Naive thymus-derived CD4-positive, alpha-beta T cell (primary cell): Measurements from ENCODE around the gene GATM. TPM values are rescaled to one million over a fixed set of nuclear protein-coding genes. Genes with fewer than 3 reads are reported as not detected.

Experiments used
- ATAC-seq: fragments of 150-1000 bp; cut with Tn5 transposase; 2 replicates; pipeline ENCODE4 v1.10.0; 2021; ENCODE audit warnings: mild to moderate bottlenecking, moderate library complexity
- CTCF ChIA-PET: fragments of 350-600 bp; sonication (Branson Sonifier 250); formaldehyde crosslinking; loops from one replicate; lab custom pipeline; 2021; ENCODE audit warnings: antibody characterized with exemption; lab: Charles Lee
- POLR2A ChIA-PET: fragments of 350-600 bp; sonication (Branson Sonifier 250); formaldehyde crosslinking; loops from one replicate; lab custom pipeline; 2021; ENCODE audit warnings: antibody characterized with exemption, inconsistent platforms; lab: Charles Lee
- DNase-seq, 9 donors: peaks; one replicate each; pipeline versions ENCODE4 v3.0.0 to v3.0.0-alpha.2; 2020 to 2022; ENCODE audit warnings: mixed read lengths in 1 of 9
- H3K27ac ChIP-seq: one replicate; pipeline ENCODE4 v1.7.0; 2013; ENCODE audit warnings: mild to moderate bottlenecking, low read depth, low read length, moderate library complexity
- H3K27me3 ChIP-seq, 2 donors: one replicate each; pipeline ENCODE4 v1.7.0; 2013; ENCODE audit warnings: low read length in 2 of 2, mild to moderate bottlenecking in 2 of 2, moderate library complexity in 2 of 2; ENCODE audit not compliant: control insufficient read depth in 2 of 2, insufficient read depth in 2 of 2
- H3K36me3 ChIP-seq, 3 experiments: 1 replicate in 2 of 3; 2 replicates in 1 of 3; pipeline ENCODE4 v1.7.0; 2013; ENCODE audit warnings: low read length in 3 of 3, mild to moderate bottlenecking in 3 of 3, moderate library complexity in 1 of 3; ENCODE audit not compliant: insufficient read depth in 3 of 3, control insufficient read depth in 2 of 3
- H3K4me1 ChIP-seq, 2 donors: one replicate each; pipeline ENCODE4 v1.7.0; 2013; ENCODE audit warnings: low read length in 2 of 2, mild to moderate bottlenecking in 2 of 2, moderate library complexity in 1 of 2; ENCODE audit not compliant: control insufficient read depth in 2 of 2, insufficient read depth in 2 of 2
- H3K4me3 ChIP-seq: 2 replicates; pipeline ENCODE4 v1.7.0; 2013; ENCODE audit warnings: mild to moderate bottlenecking, low read length
- H3K9me3 ChIP-seq, 3 experiments: 1 replicate in 2 of 3; 2 replicates in 1 of 3; pipeline ENCODE4 v1.7.0; 2013; ENCODE audit warnings: low read length in 3 of 3; ENCODE audit not compliant: control insufficient read depth in 2 of 3
- H3K27ac Mint-ChIP-seq, 9 donors: one replicate each; pipeline ENCODE4 v1.8.0; 2020 to 2022; ENCODE audit warnings: mixed read lengths in 9 of 9, mild to moderate bottlenecking in 8 of 9, moderate library complexity in 5 of 9, inconsistent platforms in 2 of 9
- H3K27me3 Mint-ChIP-seq, 5 donors: one replicate each; pipeline ENCODE4 v1.8.0; 2021 to 2022; ENCODE audit warnings: mixed read lengths in 5 of 5, mild to moderate bottlenecking in 1 of 5
- H3K36me3 Mint-ChIP-seq, 5 donors: one replicate each; pipeline ENCODE4 v1.8.0; 2020 to 2022; ENCODE audit warnings: mixed read lengths in 5 of 5, mild to moderate bottlenecking in 3 of 5, inconsistent platforms in 1 of 5
- H3K4me1 Mint-ChIP-seq, 7 donors: one replicate each; pipeline ENCODE4 v1.8.0; 2020 to 2022; ENCODE audit warnings: mixed read lengths in 7 of 7, mild to moderate bottlenecking in 3 of 7, inconsistent platforms in 1 of 7
- H3K4me3 Mint-ChIP-seq, 10 donors: one replicate each; pipeline ENCODE4 v1.8.0; 2020 to 2022; ENCODE audit warnings: mild to moderate bottlenecking in 10 of 10, mixed read lengths in 10 of 10, moderate library complexity in 6 of 10, inconsistent platforms in 2 of 10
- H3K9me3 Mint-ChIP-seq, 11 donors: one replicate each; pipeline ENCODE4 v1.8.0; 2020 to 2022; ENCODE audit warnings: mixed read lengths in 11 of 11, mild to moderate bottlenecking in 4 of 11, inconsistent platforms in 1 of 11, moderate library complexity in 1 of 11
- intact Hi-C, 2 donors: fragments of 100-400 bp; cut with micrococcal nuclease; formaldehyde crosslinking; loops; one replicate each; pipeline ENCODE4 v1.15.1; 2023
- polyA plus RNA-seq, 2 donors: library from polyadenylated mRNA; unstranded; fragments of 300-500 nt; fragmentation: Illumina TruSeq; gene quantifications; one replicate each; pipeline ENCODE4 v1.2.3, GENCODE V29; 2021
- total RNA-seq, 6 experiments: library from RNA in 5 of 6; stranded (reverse) in 5 of 6; gene quantifications; 1 replicate in 5 of 6; 2 replicates in 1 of 6; pipeline ENCODE4 v1.2.3 and lab custom pipeline; 2021 to 2026

The GATM gene
- total and polyA plus RNA-seq, 7 experiments from 2014 or later = 0.14 to 2.4 (median 1.1) TPM; not detected in 1

- POLR2A ChIA-PET = interaction anchor here (0.7 to 3.0 kb wide), 17 partner anchors 11 to 1577 kb away, joined by 3 to 53 read pairs (median 5); partner anchors contain the start of genes BLOC1S6 and MFAP1
- Histone ChIP-seq H3K9me3 (no peaks in the 10 kb centered on the region), H3K4me1 (peaks cover 8 to 22% of the 10 kb centered on the region in 2 donors), H3K27ac (peak overlapping the region; percentile 83), H3K36me3 (peaks cover 0 to 10% (median 8%) of the 10 kb centered on the region in 3 experiments), H3K4me3 (peak overlapping the region; percentile 86), H3K27me3 (no peaks in the 10 kb centered on the region)
- Mint-ChIP-seq H3K36me3 (peaks cover 0 to 12% (median 2%) of the 10 kb centered on the region in 5 donors), H3K4me1 (peaks cover 12 to 37% (median 36%) of the 10 kb centered on the region in 7 donors), H3K4me3 (peak overlapping the region; percentile 88 to 99 (median 96)), H3K9me3 (no peaks in the 10 kb centered on the region), H3K27me3 (peaks cover 0 to 20% (median 0%) of the 10 kb centered on the region in 5 donors), H3K27ac (peak overlapping the region; percentile 91 to 98 (median 95))
- no peak for ATAC-seq
- CTCF ChIA-PET = interaction anchor here (0.9 to 3.7 kb wide), 11 partner anchors 123 to 277 kb away, joined by 3 to 36 read pairs (median 3); partner anchors contain the start of gene BLOC1S6
- DNase-seq = no peak
- intact Hi-C loops = loop anchor here (1.0 to 5.0 kb wide), 18 partner anchors 13 to 1577 kb away; partner anchors contain the start of genes BLOC1S6 (in 2 of the 2), GATM (in 2 of the 2), MFAP1 (in 1 of the 2) and SLC30A4 (in 1 of the 2)
Measured at GRCh38 chr15:45401665-45402161, 23.4 kb upstream of the GATM start.

- Histone ChIP-seq H3K27me3 (no peaks in the 10 kb centered on the region), H3K9me3 (no peaks in the 10 kb centered on the region), H3K4me1 (peaks cover 8 to 19% of the 10 kb centered on the region in 2 donors), H3K36me3 (peaks cover 0 to 7% (median 0%) of the 10 kb centered on the region in 3 experiments), H3K27ac (no peak overlapping the region), H3K4me3 (no peak overlapping the region)
- H3K36me3 Mint-ChIP-seq = peaks cover 0 to 6% (median 0%) of the 10 kb centered on the region in 5 donors
- ATAC-seq (no peak), DNase-seq (peak in 7 of 9 donors; percentile 18 to 50 (median 34))
- CTCF ChIA-PET = interaction anchor here (0.7 to 3.7 kb wide), 12 partner anchors 10 to 1447 kb away, joined by 3 to 36 read pairs (median 5); no protein-coding TSS in a partner anchor
- H3K27me3 Mint-ChIP-seq = peaks cover 10 to 39% (median 15%) of the 10 kb centered on the region in 5 donors
- POLR2A ChIA-PET = interaction anchor here (0.8 to 2.0 kb wide), 2 partner anchors 199 to 237 kb away, joined by 3 to 10 read pairs; no protein-coding TSS in a partner anchor
- peaks cover 11 to 21% (median 16%) of the 10 kb centered on the region in 7 donors for H3K4me1 Mint-ChIP-seq
- intact Hi-C loops = loop anchor here (1.0 to 5.0 kb wide), 5 partner anchors 92 to 273 kb away; no protein-coding TSS in a partner anchor
- no peaks in the 10 kb centered on the region for H3K9me3 Mint-ChIP-seq
- H3K27ac Mint-ChIP-seq = peak overlapping the region in 2 of 9 donors; percentile 29 to 40
- peak overlapping the region in 2 of 10 donors; percentile 13 to 37 for H3K4me3 Mint-ChIP-seq
Measured at GRCh38 chr15:45399381-45400212, 21.3 kb upstream of the GATM start.

GRCh38 chr15:45397116-45397665, 18.8 kb upstream of the GATM start:
- Mint-ChIP-seq H3K27ac (no peak overlapping the region), H3K4me3 (no peak overlapping the region), H3K36me3 (peaks cover 0 to 6% (median 0%) of the 10 kb centered on the region in 5 donors), H3K4me1 (peaks cover 8 to 18% (median 10%) of the 10 kb centered on the region in 7 donors), H3K9me3 (no peaks in the 10 kb centered on the region), H3K27me3 (peaks cover 19 to 54% (median 27%) of the 10 kb centered on the region in 5 donors)
- no peaks in the 10 kb centered on the region for H3K36me3 ChIP-seq
- no peaks in the 10 kb centered on the region for H3K9me3 ChIP-seq
- ChIA-PET POLR2A (interaction anchor here (1.3 kb wide), 1 partner anchor 117 kb away, joined by 3 read pairs; no protein-coding TSS in a partner anchor), CTCF (interaction anchor here (1.0 to 1.4 kb wide), 5 partner anchors 10 to 234 kb away, joined by 3 to 4 read pairs (median 3); no protein-coding TSS in a partner anchor)
- intact Hi-C loops = no loop called here
- H3K27me3 ChIP-seq = no peaks in the 10 kb centered on the region
- no peak for DNase-seq
- no peak overlapping the region for H3K4me3 ChIP-seq
- no peak for ATAC-seq
- peaks cover 0 to 6% of the 10 kb centered on the region in 2 donors for H3K4me1 ChIP-seq
- H3K27ac ChIP-seq = no peak overlapping the region

- no peaks in the 10 kb centered on the region for H3K9me3 Mint-ChIP-seq
Measured at GRCh38 chr15:45395943-45396342, 17.6 kb upstream of the GATM start.

GRCh38 chr15:45394681-45395080, 16.3 kb upstream of the GATM start:
- H3K9me3 ChIP-seq = no peaks in the 10 kb centered on the region
- Mint-ChIP-seq H3K36me3 (peaks cover 0 to 6% (median 0%) of the 10 kb centered on the region in 5 donors), H3K9me3 (no peaks in the 10 kb centered on the region), H3K27me3 (peaks cover 20 to 74% (median 36%) of the 10 kb centered on the region in 5 donors), H3K4me1 (peaks cover 0 to 8% (median 0%) of the 10 kb centered on the region in 7 donors), H3K4me3 (no peak overlapping the region), H3K27ac (no peak overlapping the region)
- no peaks in the 10 kb centered on the region for H3K27me3 ChIP-seq
- POLR2A ChIA-PET = no interaction called here
- H3K4me1 ChIP-seq = no peaks in the 10 kb centered on the region
- intact Hi-C loops = no loop called here
- no peak overlapping the region for H3K4me3 ChIP-seq
- DNase-seq = no peak
- CTCF ChIA-PET = no interaction called here
- ATAC-seq = no peak
- H3K27ac ChIP-seq = no peak overlapping the region
- no peaks in the 10 kb centered on the region for H3K36me3 ChIP-seq

More at GRCh38 chr15:45395943-45396342, 17.6 kb upstream of the GATM start:
- intact Hi-C loops = no loop called here
- H3K36me3 ChIP-seq = no peaks in the 10 kb centered on the region
- H3K9me3 ChIP-seq = no peaks in the 10 kb centered on the region
- H3K36me3 Mint-ChIP-seq = peaks cover 0 to 6% (median 0%) of the 10 kb centered on the region in 5 donors
- no peak for ATAC-seq
- DNase-seq = no peak
- H3K4me1 ChIP-seq = peaks cover 0 to under 1% of the 10 kb centered on the region in 2 donors
- H3K27ac Mint-ChIP-seq = no peak overlapping the region
- ChIA-PET POLR2A (no interaction called here), CTCF (interaction anchor here (1.3 kb wide), 1 partner anchor 228 kb away, joined by 4 read pairs; no protein-coding TSS in a partner anchor)
- H3K27ac ChIP-seq = no peak overlapping the region
- H3K27me3 Mint-ChIP-seq = peaks cover 19 to 65% (median 31%) of the 10 kb centered on the region in 5 donors
- H3K4me3 ChIP-seq = no peak overlapping the region
- peaks cover 0 to 12% (median under 1%) of the 10 kb centered on the region in 7 donors for H3K4me1 Mint-ChIP-seq
- H3K27me3 ChIP-seq = no peaks in the 10 kb centered on the region
- no peak overlapping the region for H3K4me3 Mint-ChIP-seq

GRCh38 chr15:45393851-45394250, 15.5 kb upstream of the GATM start:
- Histone ChIP-seq H3K36me3 (no peaks in the 10 kb centered on the region), H3K4me1 (no peaks in the 10 kb centered on the region), H3K27me3 (no peaks in the 10 kb centered on the region), H3K27ac (no peak overlapping the region), H3K4me3 (no peak overlapping the region), H3K9me3 (no peaks in the 10 kb centered on the region)
- Mint-ChIP-seq H3K9me3 (no peaks in the 10 kb centered on the region), H3K4me3 (no peak overlapping the region), H3K4me1 (peaks cover 0 to 8% (median 0%) of the 10 kb centered on the region in 7 donors), H3K27ac (no peak overlapping the region), H3K36me3 (peaks cover 0 to 6% (median 0%) of the 10 kb centered on the region in 5 donors), H3K27me3 (peaks cover 23 to 77% (median 38%) of the 10 kb centered on the region in 5 donors)
- intact Hi-C loops = no loop called here
- ChIA-PET POLR2A (interaction anchor here (0.5 kb wide), 1 partner anchor 234 kb away, joined by 4 read pairs; no protein-coding TSS in a partner anchor), CTCF (no interaction called here)
- no peak for DNase-seq
- ATAC-seq = no peak
